ENCODE measurements around the gene UCP2.
A peak's percentile ranks its signal among the peaks of the same experiment; 100 is the strongest.

Gene UCP2

DNA sequence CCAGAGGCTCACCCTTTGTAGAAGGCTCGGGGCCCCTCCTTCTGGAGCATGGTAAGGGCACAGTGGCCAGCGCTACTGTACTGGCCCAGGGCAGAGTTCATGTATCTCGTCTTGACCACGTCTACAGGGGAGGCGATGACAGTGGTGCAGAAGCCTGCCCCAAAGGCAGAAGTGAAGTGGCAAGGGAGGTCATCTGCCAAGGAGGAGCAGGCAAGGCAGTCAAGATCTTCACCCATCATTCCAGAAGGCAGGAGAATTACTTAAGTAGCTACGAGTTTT is 7.2 kb downstream of the UCP2 start:
- Histone ChIP-seq H3K27me3 (ENCODE audit: control insufficient read depth, low read length) (no peaks in the 10 kb centered on the region), H3K4me3 (ENCODE audit: low read length) (no peak overlapping the region), H3K27ac (ENCODE audit: low read depth, low read length) (no peak overlapping the region), H4K20me1 (ENCODE audit: control insufficient read depth, insufficient read depth, low read depth, low read length) (peaks cover 36% of the 10 kb centered on the region), H3K9me3 (ENCODE audit: control insufficient read depth, insufficient read depth, low read length) (no peaks in the 10 kb centered on the region), H3K9me2 (replicated peaks; ENCODE audit: control insufficient read depth, low read length) (no peaks in the 10 kb centered on the region), H3K4me2 (ENCODE audit: low read length) (no peak overlapping the region), H3K36me3 (ENCODE audit: control insufficient read depth, low read length) (peaks cover 66% of the 10 kb centered on the region), H3K4me1 (ENCODE audit: control insufficient read depth, low read length) (peaks cover 72% of the 10 kb centered on the region), H3K79me2 (ENCODE audit: control insufficient read depth, low read length) (peaks cover 34% of the 10 kb centered on the region), H3F3A (ENCODE audit: control insufficient read depth, insufficient read depth) (peaks cover 79% of the 10 kb centered on the region)
- TF ChIP-seq, protein P1, sequence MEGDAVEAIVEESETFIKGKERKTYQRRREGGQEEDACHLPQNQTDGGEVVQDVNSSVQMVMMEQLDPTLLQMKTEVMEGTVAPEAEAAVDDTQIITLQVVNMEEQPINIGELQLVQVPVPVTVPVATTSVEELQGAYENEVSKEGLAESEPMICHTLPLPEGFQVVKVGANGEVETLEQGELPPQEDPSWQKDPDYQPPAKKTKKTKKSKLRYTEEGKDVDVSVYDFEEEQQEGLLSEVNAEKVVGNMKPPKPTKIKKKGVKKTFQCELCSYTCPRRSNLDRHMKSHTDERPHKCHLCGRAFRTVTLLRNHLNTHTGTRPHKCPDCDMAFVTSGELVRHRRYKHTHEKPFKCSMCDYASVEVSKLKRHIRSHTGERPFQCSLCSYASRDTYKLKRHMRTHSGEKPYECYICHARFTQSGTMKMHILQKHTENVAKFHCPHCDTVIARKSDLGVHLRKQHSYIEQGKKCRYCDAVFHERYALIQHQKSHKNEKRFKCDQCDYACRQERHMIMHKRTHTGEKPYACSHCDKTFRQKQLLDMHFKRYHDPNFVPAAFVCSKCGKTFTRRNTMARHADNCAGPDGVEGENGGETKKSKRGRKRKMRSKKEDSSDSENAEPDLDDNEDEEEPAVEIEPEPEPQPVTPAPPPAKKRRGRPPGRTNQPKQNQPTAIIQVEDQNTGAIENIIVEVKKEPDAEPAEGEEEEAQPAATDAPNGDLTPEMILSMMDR (IDR thresholded peaks at IDR 0.05; ENCODE audit: low read depth, low read length, poor library complexity, severe bottlenecking), result no peak
- TF ChIP-seq EZH2phosphoT487 (IDR thresholded peaks at IDR 0.05; ENCODE audit: borderline replicate concordance, low read length), result no peak

DNA sequence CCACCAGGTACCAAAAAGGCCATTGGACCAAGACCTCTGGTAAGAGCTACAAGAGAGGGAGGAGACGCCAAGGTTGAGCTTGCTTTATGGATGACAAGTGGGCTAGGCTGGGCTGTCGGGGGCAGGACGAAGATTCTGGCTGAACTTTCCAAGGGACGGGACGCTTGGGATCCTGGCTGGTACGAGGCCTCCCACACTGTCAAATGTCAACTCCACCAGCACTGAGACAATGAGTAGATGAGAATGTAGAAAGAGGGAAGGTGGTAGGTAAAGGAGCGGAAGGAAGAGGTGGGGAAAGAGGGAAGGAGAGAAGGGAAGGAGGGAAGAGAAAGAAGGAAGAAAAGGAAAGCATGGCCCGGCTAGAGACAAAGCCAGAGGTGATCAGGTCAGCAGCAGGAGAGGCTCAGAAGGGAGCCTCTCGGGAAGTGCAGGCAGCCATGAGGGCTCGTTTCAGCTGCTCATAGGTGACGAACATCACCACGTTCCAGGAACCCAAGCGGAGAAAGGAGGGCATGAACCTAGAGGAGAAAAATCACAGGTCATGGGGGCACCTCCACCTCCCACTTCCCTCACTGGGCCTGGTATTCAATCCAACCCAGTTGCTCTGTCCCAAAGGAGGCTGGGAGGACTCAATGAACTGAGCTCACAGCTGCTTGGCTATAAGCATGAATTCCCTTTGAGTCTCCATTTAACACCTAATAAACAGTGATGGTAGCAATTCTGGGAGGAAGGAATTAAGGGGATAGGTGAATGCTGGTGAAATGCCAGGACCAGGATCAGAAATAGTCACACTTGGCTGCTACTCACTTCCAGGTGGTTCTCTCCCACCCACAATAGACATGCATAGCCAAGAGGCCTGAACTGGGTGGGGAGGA is 7.8 kb downstream of the UCP2 start:
- no peak for TF ChIP-seq EZH2phosphoT487 (IDR thresholded peaks at IDR 0.05; ENCODE audit: borderline replicate concordance, low read length)
- TF ChIP-seq, protein P1 (IDR thresholded peaks at IDR 0.05; ENCODE audit: low read depth, low read length, poor library complexity, severe bottlenecking), result no peak
- peaks cover 34% of the 10 kb centered on the region for H4K20me1 ChIP-seq (ENCODE audit: control insufficient read depth, insufficient read depth, low read depth, low read length)
- H3K9me3 ChIP-seq (ENCODE audit: control insufficient read depth, insufficient read depth, low read length), result no peaks in the 10 kb centered on the region
- H3K4me2 ChIP-seq (ENCODE audit: low read length), result no peak overlapping the region
- peaks cover 81% of the 10 kb centered on the region for H3F3A ChIP-seq (ENCODE audit: control insufficient read depth, insufficient read depth)
- no peaks in the 10 kb centered on the region for H3K9me2 ChIP-seq (replicated peaks; ENCODE audit: control insufficient read depth, low read length)
- peaks cover 61% of the 10 kb centered on the region for H3K36me3 ChIP-seq (ENCODE audit: control insufficient read depth, low read length)
- H3K27me3 ChIP-seq (ENCODE audit: control insufficient read depth, low read length), result no peaks in the 10 kb centered on the region
- H3K27ac ChIP-seq (ENCODE audit: low read depth, low read length), result no peak overlapping the region
- peaks cover 72% of the 10 kb centered on the region for H3K4me1 ChIP-seq (ENCODE audit: control insufficient read depth, low read length)
- H3K4me3 ChIP-seq (ENCODE audit: low read length), result no peak overlapping the region
- H3K79me2 ChIP-seq (ENCODE audit: control insufficient read depth, low read length), result peaks cover 29% of the 10 kb centered on the region

GRCh38 chr11:73972620-73973449 is 9.8 kb downstream of the UCP2 start:
- H3K9me2 ChIP-seq (replicated peaks; ENCODE audit: control insufficient read depth, low read length), result no peaks in the 10 kb centered on the region
- H3K4me3 ChIP-seq (ENCODE audit: low read length), result no peak overlapping the region
- peak overlapping the region; percentile 36 for H3K27ac ChIP-seq (ENCODE audit: low read depth, low read length)
- peaks cover 53% of the 10 kb centered on the region for H3K4me1 ChIP-seq (ENCODE audit: control insufficient read depth, low read length)
- H4K20me1 ChIP-seq (ENCODE audit: control insufficient read depth, insufficient read depth, low read depth, low read length), result peaks cover 15% of the 10 kb centered on the region
- TF ChIP-seq, protein P1 (IDR thresholded peaks at IDR 0.05; ENCODE audit: low read depth, low read length, poor library complexity, severe bottlenecking), result no peak
- TF ChIP-seq EZH2phosphoT487 (IDR thresholded peaks at IDR 0.05; ENCODE audit: borderline replicate concordance, low read length), result no peak
- H3K36me3 ChIP-seq (ENCODE audit: control insufficient read depth, low read length), result peaks cover 41% of the 10 kb centered on the region
- H3K27me3 ChIP-seq (ENCODE audit: control insufficient read depth, low read length), result no peaks in the 10 kb centered on the region
- peaks cover 62% of the 10 kb centered on the region for H3F3A ChIP-seq (ENCODE audit: control insufficient read depth, insufficient read depth)
- peaks cover 9% of the 10 kb centered on the region for H3K79me2 ChIP-seq (ENCODE audit: control insufficient read depth, low read length)
- no peaks in the 10 kb centered on the region for H3K9me3 ChIP-seq (ENCODE audit: control insufficient read depth, insufficient read depth, low read length)
- H3K4me2 ChIP-seq (ENCODE audit: low read length), result no peak overlapping the region

All from DOHH2 (cell line).